HepG2 (cell line): ENCODE results near the gene TUT7. TPM values are rescaled to one million over a fixed set of nuclear protein-coding genes. Genes with fewer than 3 reads are reported as not detected.

Experiments
- ATAC-seq: fragments of 200-7000 bp; cut with Tn5 transposase; 3 replicates; pipeline ENCODE4 v1.9.1; 2020; ENCODE audit warnings: mild to moderate bottlenecking, moderate library complexity
- BruUV-seq: library from RNA; stranded (reverse); fragments of 400-500 nt; replicated peaks from 2 replicates; lab custom pipeline; 2021; lab: Mats Ljungman, UMichigan
- CTCF ChIA-PET: fragments of 300-600 bp; formaldehyde crosslinking; extraction: SDS; loops from one replicate; lab custom pipeline; 2021; ENCODE audit warnings: low total read pairs, inconsistent platforms, low intra/inter-chr PET ratio; lab: Yijun Ruan, JAX
- POLR2A ChIA-PET: fragments of 350-600 bp; sonication (Branson Sonifier 250); formaldehyde crosslinking; loops from one replicate; lab custom pipeline; 2020; ENCODE audit warnings: antibody characterized with exemption, inconsistent platforms; lab: Yijun Ruan, JAX
- DNase-seq: peaks from one replicate; pipeline ENCODE4 v3.0.0-alpha.2; 2015; ENCODE audit warnings: low spot score
- FAIRE-seq: peaks from 3 replicates; lab custom pipeline; 2011; peaks lifted over from hg19 to GRCh38; lab: Jason Lieb, UNC
- H2AFZ ChIP-seq: one replicate; pipeline ENCODE4 v1.6.1; 2011; ENCODE audit warnings: low read length, inconsistent platforms
- H3K27ac ChIP-seq: fragments of 300-600 bp; 3 replicates; pipeline ENCODE4 v1.8.0; 2011; ENCODE audit warnings: mixed run types, mild to moderate bottlenecking, mixed read lengths, low read length, inconsistent platforms; ENCODE audit not compliant: insufficient read depth; ENCODE audit errors: extremely low read length
- H3K27me3 ChIP-seq, 2 experiments: fragments of 200-600 bp in 1 of 2; 2 replicates in 1 of 2; 3 replicates in 1 of 2; pipeline versions ENCODE4 v1.6.0 to v1.8.0; 2011; ENCODE audit warnings: low read length in 2 of 2, mild to moderate bottlenecking in 2 of 2, moderate library complexity in 2 of 2, inconsistent platforms in 1 of 2; ENCODE audit not compliant: insufficient read depth in 2 of 2, control insufficient read depth in 1 of 2
- H3K36me3 ChIP-seq, 2 experiments: fragments of 200-600 bp in 1 of 2; replicated peaks in 1 of 2; 2 replicates in 1 of 2; 3 replicates in 1 of 2; pipeline versions ENCODE4 v1.5.1 to v1.8.0; 2011; ENCODE audit warnings: low read length in 2 of 2, inconsistent platforms in 1 of 2; ENCODE audit not compliant: insufficient read depth in 2 of 2, control insufficient read depth in 1 of 2
- H3K4me1 ChIP-seq: 2 replicates; pipeline ENCODE4 v1.5.1; 2012; ENCODE audit warnings: low read length, inconsistent platforms; ENCODE audit not compliant: insufficient read depth
- H3K4me2 ChIP-seq: 2 replicates; pipeline ENCODE4 v1.6.0; 2011; ENCODE audit warnings: low read depth, low read length, inconsistent platforms
- H3K4me3 ChIP-seq, 3 experiments: fragments of 200-600 bp in 1 of 3; sonication (generic), shearing (Covaris generic) in 1 of 3; replicated peaks in 1 of 3; 2 replicates each; pipeline ENCODE4 v1.5.1; 2011 to 2016; ENCODE audit warnings: low read length in 3 of 3, inconsistent platforms in 2 of 3, low read depth in 2 of 3, mild to moderate bottlenecking in 2 of 3, control low read depth in 1 of 3, mixed read lengths in 1 of 3; ENCODE audit not compliant: insufficient read depth in 1 of 3
- H3K79me2 ChIP-seq: one replicate; pipeline ENCODE4 v1.6.1; 2011; ENCODE audit warnings: low read length, inconsistent platforms; ENCODE audit not compliant: insufficient read depth
- H3K9ac ChIP-seq: 2 replicates; pipeline ENCODE4 v1.6.0; 2011; ENCODE audit warnings: mild to moderate bottlenecking, low read depth, low read length, inconsistent platforms; ENCODE audit not compliant: insufficient read depth
- H3K9me3 ChIP-seq: 2 replicates; pipeline ENCODE4 v1.5.1; 2012; ENCODE audit warnings: mild to moderate bottlenecking, low read length
- H4K20me1 ChIP-seq: 2 replicates; pipeline ENCODE4 v1.6.0; 2011; ENCODE audit warnings: inconsistent platforms, mild to moderate bottlenecking, low read length, moderate library complexity; ENCODE audit not compliant: insufficient read depth
- JARID2 ChIP-seq: sonication (generic); formaldehyde crosslinking; IDR thresholded peaks from 2 replicates; pipeline ENCODE4 v1.8.1; 2023; ENCODE audit warnings: missing genetic modification reagents, inconsistent platforms; ENCODE audit not compliant: insufficient replicate concordance
- JUNB ChIP-seq: sonication (generic); formaldehyde crosslinking; IDR thresholded peaks from 2 replicates; pipeline ENCODE4 v1.8.0; 2022; ENCODE audit warnings: missing genetic modification reagents, mild to moderate bottlenecking, borderline replicate concordance
- MAFF ChIP-seq: IDR thresholded peaks from 2 replicates; pipeline ENCODE4 v1.6.1; 2011; ENCODE audit warnings: low read depth, low read length, improper control_type of control experiment
- PHF21A ChIP-seq: sonication (generic); formaldehyde crosslinking; IDR thresholded peaks from 2 replicates; pipeline ENCODE4 v1.5.0; 2020; ENCODE audit warnings: mild to moderate bottlenecking, missing genetic modification reagents
- RELA ChIP-seq: sonication (generic); formaldehyde crosslinking; IDR thresholded peaks from 2 replicates; pipeline ENCODE4 v1.4.0; 2020; ENCODE audit warnings: missing genetic modification reagents
- RFX3 ChIP-seq: IDR thresholded peaks from 2 replicates; pipeline ENCODE4 v1.6.1; 2016; ENCODE audit warnings: missing biosample characterization, missing genetic modification reagents
- ZFP36L2 ChIP-seq: sonication (generic); formaldehyde crosslinking; IDR thresholded peaks from 2 replicates; pipeline ENCODE4 v1.4.0; 2020; ENCODE audit warnings: missing genetic modification reagents
- ZNF142 ChIP-seq: sonication (generic); formaldehyde crosslinking; IDR thresholded peaks from 2 replicates; pipeline ENCODE4 v1.4.0; 2020; ENCODE audit warnings: missing genetic modification reagents
- ZNF773 ChIP-seq: sonication (generic); formaldehyde crosslinking; IDR thresholded peaks from 2 replicates; pipeline ENCODE4 v1.4.0; 2020; ENCODE audit warnings: missing genetic modification reagents, borderline replicate concordance
- ZNF781 ChIP-seq: sonication (generic); formaldehyde crosslinking; IDR thresholded peaks from 2 replicates; pipeline ENCODE4 v1.5.1; 2020; ENCODE audit warnings: borderline replicate concordance, mild to moderate bottlenecking, missing genetic modification reagents; ENCODE audit errors: not compliant biosample characterization
- whole genome bisulfite sequencing: methylation state at CpG from one replicate; pipeline ENCODE4 v1.1.6; 2017; ENCODE audit warnings: low lambda C conversion rate; 5-methylcytosine and 5-hydroxymethylcytosine counted together
- in situ Hi-C: cut with HindIII; loops from 2 replicates; pipeline ENCODE4 v1.10.0; 2017; ENCODE audit warnings: low pct_unique_long_range_greater_than_20kb; ENCODE audit not compliant: extremely low pct_ligation_motif_present
- intact Hi-C: fragments of 100-400 bp; cut with micrococcal nuclease; formaldehyde crosslinking; loops from one replicate; pipeline ENCODE4 v1.10.0; 2022; ENCODE audit not compliant: unreplicated experiment
- polyA plus RNA-seq, 8 experiments: library from polyadenylated mRNA; depleted of rRNA in 3 of 8; stranded (reverse) in 7 of 8; unstranded in 1 of 8; fragments of >200 nt; fragmentation: Illumina TruSeq in 4 of 8; extraction: Trizol in 4 of 8; gene quantifications; 2 replicates each; pipeline versions ENCODE4 v1.2.1 to v1.2.3, GENCODE V29; 2011 to 2016; ENCODE audit warnings: low read depth in 4 of 8, missing spikeins in 1 of 8, mixed read lengths in 1 of 8; ENCODE audit not compliant: insufficient read depth in 1 of 8
- total RNA-seq, 5 experiments: library from RNA; depleted of rRNA; stranded (reverse); fragments of >200 nt; fragmentation: Illumina TruSeq; extraction: Trizol; gene quantifications; 2 replicates each; pipeline ENCODE4 v1.2.3, GENCODE V29; 2016; ENCODE audit warnings: low read depth in 1 of 5
- TF ChIP-seq, protein P1 (sequence below): sonication (generic); formaldehyde crosslinking; IDR thresholded peaks from 2 replicates; pipeline ENCODE4 v1.5.0; 2020; ENCODE audit warnings: mild to moderate bottlenecking, missing genetic modification reagents
- TF ChIP-seq, protein P2 (sequence below): sonication (generic); formaldehyde crosslinking; IDR thresholded peaks from 2 replicates; pipeline ENCODE4 v1.8.0; 2022; ENCODE audit warnings: missing genetic modification reagents, mild to moderate bottlenecking, moderate library complexity, borderline replicate concordance
- TF ChIP-seq, protein P3 (sequence below): sonication (generic); formaldehyde crosslinking; IDR thresholded peaks from 2 replicates; pipeline ENCODE4 v1.4.0; 2020; ENCODE audit warnings: missing genetic modification reagents

The TUT7 gene
- total and polyA plus RNA-seq, 2 of the 13 experiments (the other 11 are each of a cell fraction or from before 2014, with no cell fraction given): 12.0 to 19.4 TPM

- no peaks in the 10 kb centered on the region for H3K9me3 ChIP-seq
- in situ Hi-C loops: no loop called here
- H4K20me1 ChIP-seq: no peaks in the 10 kb centered on the region
- H3K27me3 ChIP-seq: no peaks in the 10 kb centered on the region
- no peak overlapping the region for H3K4me2 ChIP-seq
- no peak overlapping the region for H2AFZ ChIP-seq
- H3K4me3 ChIP-seq: no peak overlapping the region
- H3K79me2 ChIP-seq: no peaks in the 10 kb centered on the region
- H3K4me1 ChIP-seq: no peaks in the 10 kb centered on the region
- no peak overlapping the region for H3K27ac ChIP-seq
- no peak for ATAC-seq
- ChIA-PET POLR2A (no interaction called here), CTCF (no interaction called here)
- 94% methylated on average over 2 of the region's 2 CpGs for WGBS
- no TSS peak for BruUV-seq
- H3K36me3 ChIP-seq: peaks cover 22 to 77% of the 10 kb centered on the region in 2 experiments
- intact Hi-C loops: no loop called here
- FAIRE-seq: no peak
- H3K9ac ChIP-seq: no peak overlapping the region
- no peak for DNase-seq
- TF ChIP-seq JARID2 (CRISPR knock-in tag) (no peak), MAFF (no peak), JUNB (CRISPR knock-in tag) (no peak), ZNF781 (CRISPR knock-in tag) (no peak), ZNF142 (CRISPR knock-in tag) (no peak), PHF21A (no peak), ZNF773 (CRISPR knock-in tag) (no peak), RELA (CRISPR knock-in tag) (no peak), RFX3 (CRISPR knock-in tag) (no peak), ZFP36L2 (CRISPR knock-in tag) (no peak)
- TF ChIP-seq, protein P1, sequence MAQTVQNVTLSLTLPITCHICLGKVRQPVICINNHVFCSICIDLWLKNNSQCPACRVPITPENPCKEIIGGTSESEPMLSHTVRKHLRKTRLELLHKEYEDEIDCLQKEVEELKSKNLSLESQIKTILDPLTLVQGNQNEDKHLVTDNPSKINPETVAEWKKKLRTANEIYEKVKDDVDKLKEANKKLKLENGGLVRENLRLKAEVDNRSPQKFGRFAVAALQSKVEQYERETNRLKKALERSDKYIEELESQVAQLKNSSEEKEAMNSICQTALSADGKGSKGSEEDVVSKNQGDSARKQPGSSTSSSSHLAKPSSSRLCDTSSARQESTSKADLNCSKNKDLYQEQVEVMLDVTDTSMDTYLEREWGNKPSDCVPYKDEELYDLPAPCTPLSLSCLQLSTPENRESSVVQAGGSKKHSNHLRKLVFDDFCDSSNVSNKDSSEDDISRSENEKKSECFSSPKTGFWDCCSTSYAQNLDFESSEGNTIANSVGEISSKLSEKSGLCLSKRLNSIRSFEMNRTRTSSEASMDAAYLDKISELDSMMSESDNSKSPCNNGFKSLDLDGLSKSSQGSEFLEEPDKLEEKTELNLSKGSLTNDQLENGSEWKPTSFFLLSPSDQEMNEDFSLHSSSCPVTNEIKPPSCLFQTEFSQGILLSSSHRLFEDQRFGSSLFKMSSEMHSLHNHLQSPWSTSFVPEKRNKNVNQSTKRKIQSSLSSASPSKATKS (CRISPR knock-in tag): no peak
- TF ChIP-seq, protein P2, sequence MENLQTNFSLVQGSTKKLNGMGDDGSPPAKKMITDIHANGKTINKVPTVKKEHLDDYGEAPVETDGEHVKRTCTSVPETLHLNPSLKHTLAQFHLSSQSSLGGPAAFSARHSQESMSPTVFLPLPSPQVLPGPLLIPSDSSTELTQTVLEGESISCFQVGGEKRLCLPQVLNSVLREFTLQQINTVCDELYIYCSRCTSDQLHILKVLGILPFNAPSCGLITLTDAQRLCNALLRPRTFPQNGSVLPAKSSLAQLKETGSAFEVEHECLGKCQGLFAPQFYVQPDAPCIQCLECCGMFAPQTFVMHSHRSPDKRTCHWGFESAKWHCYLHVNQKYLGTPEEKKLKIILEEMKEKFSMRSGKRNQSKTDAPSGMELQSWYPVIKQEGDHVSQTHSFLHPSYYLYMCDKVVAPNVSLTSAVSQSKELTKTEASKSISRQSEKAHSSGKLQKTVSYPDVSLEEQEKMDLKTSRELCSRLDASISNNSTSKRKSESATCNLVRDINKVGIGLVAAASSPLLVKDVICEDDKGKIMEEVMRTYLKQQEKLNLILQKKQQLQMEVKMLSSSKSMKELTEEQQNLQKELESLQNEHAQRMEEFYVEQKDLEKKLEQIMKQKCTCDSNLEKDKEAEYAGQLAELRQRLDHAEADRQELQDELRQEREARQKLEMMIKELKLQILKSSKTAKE: no peak
- TF ChIP-seq, protein P3, sequence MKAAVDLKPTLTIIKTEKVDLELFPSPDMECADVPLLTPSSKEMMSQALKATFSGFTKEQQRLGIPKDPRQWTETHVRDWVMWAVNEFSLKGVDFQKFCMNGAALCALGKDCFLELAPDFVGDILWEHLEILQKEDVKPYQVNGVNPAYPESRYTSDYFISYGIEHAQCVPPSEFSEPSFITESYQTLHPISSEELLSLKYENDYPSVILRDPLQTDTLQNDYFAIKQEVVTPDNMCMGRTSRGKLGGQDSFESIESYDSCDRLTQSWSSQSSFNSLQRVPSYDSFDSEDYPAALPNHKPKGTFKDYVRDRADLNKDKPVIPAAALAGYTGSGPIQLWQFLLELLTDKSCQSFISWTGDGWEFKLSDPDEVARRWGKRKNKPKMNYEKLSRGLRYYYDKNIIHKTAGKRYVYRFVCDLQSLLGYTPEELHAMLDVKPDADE (CRISPR knock-in tag): no peak
Observed at GRCh38 chr9:86324308-86324707, 29.9 kb downstream of the TUT7 start.
